ENCODE measurements around the gene SH2B2.
"Not testable (repeated sequence)": the region's sequence is repeated elsewhere in the genome, so short reads cannot be mapped to it uniquely, and the experiment has no call there.

Gene SH2B2

DNA sequence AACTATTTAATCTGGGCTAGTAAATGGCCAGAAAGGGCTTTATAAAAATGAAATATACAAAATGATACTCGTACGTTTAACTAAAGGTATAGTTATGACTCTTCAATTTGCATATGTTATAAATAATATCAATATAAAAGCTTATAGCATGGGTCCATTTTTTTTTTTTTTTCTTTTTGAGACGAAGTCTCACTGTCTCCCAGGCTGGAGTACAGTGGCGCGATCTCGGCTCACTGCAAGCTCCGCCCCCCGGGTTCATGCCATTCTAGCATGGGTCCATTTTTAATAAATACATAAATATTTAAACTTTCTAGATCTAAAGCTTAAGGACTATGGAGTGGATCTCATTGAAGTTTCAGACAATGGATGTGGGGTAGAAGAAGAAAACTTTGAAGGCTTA is 50.3 kb downstream of the SH2B2 start:
- DNase-seq (ENCODE audit: low spot score), result not testable (repeated sequence)

DNA sequence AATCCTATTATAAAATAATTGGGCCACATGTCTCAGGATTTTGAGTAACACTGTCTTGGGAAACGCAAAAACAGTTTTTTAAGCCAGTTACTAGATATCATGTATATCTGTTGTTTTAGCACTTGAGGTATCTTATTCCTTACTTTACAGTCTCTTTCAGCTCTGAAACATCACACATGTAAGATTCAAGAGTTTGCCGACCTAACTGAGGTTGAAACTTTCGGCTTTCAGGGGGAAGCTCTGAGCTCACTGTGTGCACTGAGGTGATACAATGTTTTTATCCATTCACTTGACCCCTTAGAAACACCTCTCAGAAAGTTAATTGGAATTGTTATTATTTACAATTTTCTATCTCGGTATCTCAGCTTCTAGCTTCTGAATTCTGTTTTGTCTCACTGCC is 50.8 kb downstream of the SH2B2 start:
- DNase-seq (ENCODE audit: low spot score), result not testable (repeated sequence)

DNA sequence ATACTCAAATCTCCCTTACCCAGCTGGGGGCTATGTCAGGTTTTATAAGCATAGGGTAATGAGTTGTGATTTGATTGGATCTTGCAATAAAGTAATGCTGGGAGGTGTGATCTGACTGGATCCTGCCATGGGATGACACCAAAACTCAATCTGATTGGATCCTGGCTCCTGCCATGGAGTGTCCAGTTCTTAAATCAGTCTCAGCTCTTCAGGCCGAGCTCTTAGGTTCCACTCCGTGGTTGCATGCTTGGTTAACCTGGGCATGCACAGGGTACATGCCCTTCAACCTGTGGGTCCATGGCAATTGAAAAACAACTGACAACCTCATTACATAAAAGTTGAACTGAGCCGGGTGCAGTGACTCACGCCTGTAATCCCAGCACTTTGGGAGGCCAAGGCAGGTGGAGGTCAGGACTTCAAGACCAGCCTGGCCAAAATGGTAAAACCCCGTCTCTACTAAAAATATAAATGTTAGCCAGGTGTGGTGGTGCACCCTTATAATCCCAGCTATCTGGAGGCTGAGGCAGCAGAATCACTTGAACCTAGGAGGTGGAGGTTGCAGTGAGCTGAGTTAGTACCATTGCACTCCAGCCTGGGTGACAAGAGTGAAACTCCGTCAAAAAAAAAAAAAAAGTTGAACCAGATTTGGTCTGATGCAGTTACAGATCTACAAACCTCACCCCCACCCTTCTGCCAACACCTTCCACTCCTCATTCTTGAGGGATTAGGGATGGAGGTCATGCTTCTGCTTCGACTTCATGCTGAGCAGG is 54.1 kb downstream of the SH2B2 start:
- DNase-seq (ENCODE audit: low spot score), result not testable (repeated sequence)

DNA sequence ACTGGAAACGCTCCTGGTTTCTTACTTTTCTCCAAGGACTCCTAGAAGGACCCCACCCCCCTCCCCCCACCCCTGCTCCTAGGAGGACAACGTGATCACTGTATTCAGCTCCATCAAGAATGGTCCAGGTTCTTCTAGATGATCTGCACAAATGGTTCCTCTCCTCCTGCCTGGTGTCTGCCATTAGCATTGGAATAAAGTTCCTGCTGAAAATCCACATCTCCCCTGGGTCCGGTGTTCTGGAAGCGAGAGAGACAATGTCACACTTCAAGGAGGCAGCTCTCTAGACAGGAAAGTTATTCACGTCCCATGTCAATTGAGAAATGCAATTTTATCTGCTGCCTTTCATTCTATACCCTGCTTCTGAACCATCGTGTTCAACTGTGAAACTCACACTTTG is 60.3 kb downstream of the SH2B2 start:
- not testable (repeated sequence) for DNase-seq (ENCODE audit: low spot score)

DNA sequence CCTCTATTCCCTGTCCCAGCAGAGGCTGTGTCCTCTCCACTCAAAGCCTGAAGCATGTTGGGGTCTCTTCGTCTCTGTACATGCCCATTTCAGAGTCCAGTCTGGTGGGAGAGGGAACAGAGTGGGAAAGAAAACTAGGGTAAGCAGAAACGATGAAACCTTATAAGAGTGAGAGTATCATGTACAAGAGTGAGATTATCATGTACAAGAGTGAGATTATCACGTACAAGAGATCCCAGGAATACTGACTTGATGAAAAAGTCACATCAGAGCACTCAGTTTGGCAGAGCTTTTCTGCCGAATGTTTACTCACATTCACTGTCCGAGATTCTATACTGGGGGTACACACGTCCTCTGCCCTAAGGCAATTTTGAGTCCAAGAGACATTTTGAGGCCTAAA is 69.7 kb downstream of the SH2B2 start, which contains the start of gene SPDYE6:
Gene SPDYE6 (minus strand): TSS at position 101 of the 400 bp plus-strand sequence. CDS start 421 bp downstream, outside the sequence.
- DNase-seq (ENCODE audit: low spot score), result not testable (repeated sequence)

DNA sequence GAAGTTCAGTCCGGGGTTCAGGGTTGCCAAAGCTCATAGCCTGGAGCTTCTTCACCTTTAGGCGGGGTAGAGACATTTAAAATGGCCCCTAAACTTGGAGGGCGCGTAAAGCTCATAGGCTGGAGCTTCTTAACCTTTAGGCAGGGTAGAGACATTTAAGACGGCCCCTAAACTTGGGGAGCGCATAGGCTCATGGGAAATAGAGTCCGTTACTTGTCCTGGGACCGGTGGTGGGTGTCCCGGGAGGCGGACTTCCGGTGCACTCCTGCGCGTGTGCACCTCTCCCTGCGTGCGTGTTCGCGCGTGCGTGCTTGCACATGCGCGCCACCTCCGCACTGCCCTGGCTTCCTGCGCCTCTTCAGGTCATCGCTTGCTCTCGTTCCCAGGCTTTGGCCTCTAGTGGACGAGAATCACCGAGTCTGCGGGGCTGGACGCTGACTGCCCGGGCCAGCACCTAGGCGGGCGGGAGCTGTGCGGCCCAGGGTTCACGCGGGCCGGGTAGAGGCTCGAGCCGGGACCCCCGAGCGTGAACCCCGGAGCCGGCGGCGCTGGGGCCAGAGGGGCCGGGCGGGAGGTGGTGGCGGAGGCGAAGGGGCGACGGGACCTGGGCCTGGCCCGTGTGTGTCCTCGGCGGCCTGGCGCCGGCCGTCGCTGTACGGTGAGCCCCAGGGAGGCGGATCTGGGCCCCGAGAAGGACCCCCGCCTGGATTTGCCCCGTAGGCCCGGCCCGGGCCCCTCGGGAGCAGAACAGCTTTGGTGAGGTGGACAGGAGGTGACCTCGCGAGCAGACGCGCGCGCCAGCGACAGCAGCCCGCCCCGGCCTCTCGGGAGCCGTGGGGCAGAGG is 77.1 kb downstream of the SH2B2 start:
- peak; percentile 100 for DNase-seq (ENCODE audit: low spot score)

DNA sequence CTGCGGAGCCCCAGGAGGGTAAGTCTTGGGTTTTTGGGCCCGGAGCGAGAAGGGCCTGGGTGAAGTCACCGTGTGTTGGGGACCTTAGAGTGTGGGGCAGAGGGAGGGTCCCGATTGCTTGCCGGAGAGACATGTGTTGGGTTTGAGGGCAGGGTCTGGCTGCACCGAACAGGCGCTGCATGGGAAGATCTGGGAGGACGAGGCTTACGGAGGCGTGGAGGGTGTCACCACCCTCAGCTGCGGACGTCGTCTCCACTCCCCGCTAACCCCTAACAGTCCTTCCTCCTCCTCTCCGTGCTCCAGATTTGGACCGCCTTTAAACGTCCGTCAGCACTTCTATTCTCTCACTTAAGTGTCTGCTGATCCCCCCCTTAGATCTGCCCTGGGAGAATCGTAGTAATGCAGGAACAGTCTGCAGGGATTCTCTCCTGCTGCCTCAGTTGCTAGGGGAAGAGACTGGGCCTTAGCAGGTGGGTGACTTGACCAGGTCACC is 77.8 kb downstream of the SH2B2 start:
- not testable (repeated sequence) for DNase-seq (ENCODE audit: low spot score)

DNA sequence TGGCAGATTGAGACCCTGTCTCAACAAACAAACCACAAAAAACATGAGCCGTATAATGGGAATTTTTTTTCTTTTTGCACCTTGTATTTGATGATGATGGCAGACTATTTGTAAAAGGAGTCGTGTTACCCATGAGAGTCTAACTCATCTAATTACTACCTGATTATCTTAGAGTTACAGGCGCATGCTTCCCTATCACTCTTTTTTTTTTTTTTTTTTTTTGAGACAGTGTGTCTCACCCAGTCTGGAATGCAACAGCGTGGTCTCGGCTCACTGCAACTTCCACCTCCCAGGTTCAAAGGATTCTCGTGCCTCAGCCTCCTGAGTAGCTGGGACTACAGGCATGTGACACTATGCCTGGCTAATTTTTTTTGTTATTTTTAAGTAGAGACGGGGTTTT is 78.7 kb downstream of the SH2B2 start:
- DNase-seq (ENCODE audit: low spot score), result not testable (repeated sequence)

DNA sequence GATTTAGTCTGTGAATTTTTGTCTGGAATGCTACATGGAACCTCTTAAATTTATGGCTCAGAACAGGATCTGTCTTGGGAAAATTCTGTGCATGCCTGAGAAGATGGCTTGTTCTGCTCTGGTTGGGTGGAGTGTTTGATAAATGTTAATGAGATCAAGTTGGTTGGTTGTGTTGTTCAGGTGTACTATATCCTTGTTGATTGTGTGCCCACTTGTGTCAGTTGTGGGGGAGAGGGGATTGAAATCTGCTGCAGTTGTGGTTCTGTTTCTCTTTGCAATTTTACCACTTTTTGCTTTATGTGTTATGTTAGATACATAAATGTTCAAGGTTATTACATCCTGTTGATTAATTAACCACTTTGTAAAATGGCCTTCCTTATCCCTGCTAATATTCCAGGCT is 83.4 kb downstream of the SH2B2 start:
- not testable (repeated sequence) for DNase-seq (ENCODE audit: low spot score)

Measured in NAMALWA (cell line).